Body of pancreas (tissue), 4 donors: ENCODE measurements around the gene PDCD1. TPM values are rescaled to one million over a fixed set of nuclear protein-coding genes. Genes with fewer than 3 reads are reported as not detected.
"Not testable (repeated sequence)": the region's sequence is repeated elsewhere in the genome, so short reads cannot be mapped to it uniquely, and the experiment has no call there.

ENCODE experiments used
- ATAC-seq: fragments of 150-250 bp; one replicate; pipeline ENCODE4 v1.9.1; 2016
- DNase-seq, 4 donors: peaks; one replicate each; pipeline ENCODE4 v3.0.0-alpha.2; 2019
- H3K27ac ChIP-seq, 4 donors: fragments of 200-600 bp; sonication (generic); 1 replicate in 3 of 4; 2 replicates in 1 of 4; pipeline versions ENCODE4 v1.5.1 to v1.6.1; 2016 to 2019; ENCODE audit warnings: mild to moderate bottlenecking in 1 of 4, mixed read lengths in 1 of 4, moderate library complexity in 1 of 4
- H3K27me3 ChIP-seq, 2 donors: fragments of 200-600 bp; sonication (generic); one replicate each; pipeline ENCODE4 v1.6.0; 2016; ENCODE audit warnings: mild to moderate bottlenecking in 1 of 2
- H3K36me3 ChIP-seq, 2 donors: fragments of 200-600 bp; sonication (generic); replicated peaks in 1 of 2; 2 replicates each; pipeline ENCODE4 v1.5.1; 2016; ENCODE audit warnings: low read depth in 2 of 2; ENCODE audit not compliant: insufficient read depth in 1 of 2
- H3K4me1 ChIP-seq: fragments of 200-600 bp; sonication (generic); one replicate; pipeline ENCODE4 v1.6.0; 2016
- H3K4me3 ChIP-seq, 2 donors: fragments of 200-600 bp; sonication (generic); 1 replicate in 1 of 2; 2 replicates in 1 of 2; pipeline ENCODE4 v1.5.1; 2016 to 2019
- H3K9me3 ChIP-seq, 3 donors: fragments of 200-600 bp; sonication (generic); 1 replicate in 2 of 3; 2 replicates in 1 of 3; pipeline ENCODE4 v1.5.1; 2016
- CTCF ChIP-seq, 7 experiments: fragments of 450-650 bp in 4 of 7; fragments of 200-600 bp in 3 of 7; sonication (generic) in 3 of 7; IDR thresholded peaks; one replicate each; pipeline ENCODE4 v1.5.1; 2016 to 2019; ENCODE audit warnings: antibody characterized with exemption in 7 of 7
- POLR2A ChIP-seq, 3 donors: fragments of 450-650 bp; IDR thresholded peaks; one replicate each; pipeline ENCODE4 v1.6.1; 2016; ENCODE audit warnings: antibody characterized with exemption in 3 of 3, mild to moderate bottlenecking in 2 of 3
- WGBS, 2 donors: methylation state at CpG; one replicate each; pipeline ENCODE4 v1.1.5; 2017; 5-methylcytosine and 5-hydroxymethylcytosine counted together
- intact Hi-C: fragments of 100-400 bp; cut with DNase I; formaldehyde crosslinking; loops from one replicate; pipeline ENCODE4 v1.15.1; 2023
- total RNA-seq, 2 donors: library from RNA; depleted of rRNA; stranded (reverse); fragments of >200 nt; gene quantifications; one replicate each; pipeline ENCODE4 v1.1.0, GENCODE V29; 2016

Gene PDCD1
- total RNA-seq, 2 donors from 2014 or later, result 0.99 to 1.3 TPM

GRCh38 chr2:241834527-241835210 is 24.0 kb downstream of the PDCD1 start:
- Histone ChIP-seq H3K27me3 (no peaks in the 10 kb centered on the region), H3K4me3 (no peak overlapping the region), H3K4me1 (no peaks in the 10 kb centered on the region), H3K9me3 (no peaks in the 10 kb centered on the region), H3K36me3 (no peaks in the 10 kb centered on the region), H3K27ac (no peak overlapping the region)
- intact Hi-C loops, result no loop called here
- DNase-seq, result no peak
- no peak for TF ChIP-seq POLR2A (IDR thresholded peaks at IDR 0.05)
- TF ChIP-seq CTCF (IDR thresholded peaks at IDR 0.05), result no peak
- ATAC-seq, result no peak
- WGBS, 2 donors, result 84% methylated on average over 10 of the region's 10 CpGs

GRCh38 chr2:241833756-241834526 is 24.8 kb downstream of the PDCD1 start:
- H3K9me3 ChIP-seq, DNase-seq, ATAC-seq, H3K27ac ChIP-seq, H3K27me3 ChIP-seq, H3K36me3 ChIP-seq, H3K4me3 ChIP-seq, intact Hi-C loops, H3K4me1 ChIP-seq: not testable (repeated sequence)
- WGBS, 2 donors, result 61 to 75% methylated on average over 21 to 25 of the region's 28 CpGs

GRCh38 chr2:241833101-241833663 is 25.5 kb downstream of the PDCD1 start:
- no peak overlapping the region for H3K27ac ChIP-seq
- intact Hi-C loops, result no loop called here
- H3K4me3 ChIP-seq, result no peak overlapping the region
- TF ChIP-seq CTCF (IDR thresholded peaks at IDR 0.05) (no peak), POLR2A (IDR thresholded peaks at IDR 0.05) (no peak)
- DNase-seq (no peak), ATAC-seq (no peak)
- no peaks in the 10 kb centered on the region for H3K9me3 ChIP-seq
- H3K36me3 ChIP-seq, result no peaks in the 10 kb centered on the region
- 48 to 49% methylated on average over 13 of the region's 13 CpGs for WGBS, 2 donors
- no peaks in the 10 kb centered on the region for H3K4me1 ChIP-seq
- no peaks in the 10 kb centered on the region for H3K27me3 ChIP-seq

- DNase-seq, result no peak
- intact Hi-C loops, result no loop called here
- Histone ChIP-seq H3K4me1 (no peaks in the 10 kb centered on the region), H3K4me3 (no peak overlapping the region), H3K27me3 (no peaks in the 10 kb centered on the region), H3K36me3 (no peaks in the 10 kb centered on the region), H3K27ac (no peak overlapping the region), H3K9me3 (peaks cover 0 to 9% (median 0%) of the 10 kb centered on the region in 3 donors)
- ATAC-seq, result no peak
- no peak for TF ChIP-seq CTCF (IDR thresholded peaks at IDR 0.05)
- no peak for TF ChIP-seq POLR2A (IDR thresholded peaks at IDR 0.05)
- WGBS, 2 donors, result 53 to 70% methylated on average over 2 of the region's 2 CpGs
Observed at GRCh38 chr2:241827394-241827793, 31.3 kb downstream of the PDCD1 start.

- H3K9me3 ChIP-seq, H3K4me3 ChIP-seq, H3K36me3 ChIP-seq, DNase-seq, H3K27ac ChIP-seq, H3K27me3 ChIP-seq, ATAC-seq, intact Hi-C loops, H3K4me1 ChIP-seq: not testable (repeated sequence)
- 82 to 86% methylated on average over 44 to 45 of the region's 45 CpGs for WGBS, 2 donors
Observed at GRCh38 chr2:241823531-241824437, 34.9 kb downstream of the PDCD1 start.
